ENCODE results near the gene HOMER2. TPM values are rescaled to one million over a fixed set of nuclear protein-coding genes. Genes with fewer than 3 reads are reported as not detected.

Gene HOMER2
- total and polyA plus RNA-seq, 2 of the 4 experiments (the other 2 are of a cell fraction) = 0.54 to 0.79 TPM

DNA sequence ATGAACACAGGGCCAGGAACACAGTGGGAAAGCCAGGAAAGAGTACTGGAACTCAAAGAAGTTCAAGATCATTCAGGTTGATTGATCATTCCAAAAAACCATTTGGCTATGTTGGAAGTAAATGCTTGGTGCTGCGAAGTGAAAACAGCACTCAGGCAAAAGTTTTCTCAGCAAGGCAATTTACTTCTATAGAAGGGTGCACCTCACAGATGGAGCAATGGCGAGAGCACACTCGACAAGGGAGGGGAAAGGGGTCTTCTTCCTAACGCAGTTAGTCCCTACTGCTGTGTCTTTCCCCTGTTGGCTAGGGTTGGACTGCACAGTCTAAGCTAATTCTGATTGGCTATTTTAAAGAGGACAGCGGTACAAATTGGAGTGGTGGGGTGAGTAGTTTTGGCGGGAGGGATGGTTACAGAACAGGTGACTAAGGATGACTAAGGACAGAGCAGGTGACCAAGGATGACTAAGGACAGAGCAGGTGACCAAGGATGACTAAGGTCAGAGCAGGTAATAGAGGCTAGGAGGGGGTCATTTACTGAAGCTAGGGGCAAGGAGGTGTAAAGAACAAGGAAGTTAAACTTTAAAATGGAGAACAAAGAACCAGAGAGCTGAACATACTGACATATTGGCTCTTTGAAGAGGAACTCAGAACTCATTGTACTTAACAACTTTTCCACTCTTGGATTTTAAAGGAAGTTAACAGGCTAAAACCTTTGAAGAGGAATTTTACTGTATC lies 43.3 kb downstream of the HOMER2 start:
- intact Hi-C loops (cut with micrococcal nuclease) = no loop called here

More for the DNA sequence above, 43.3 kb downstream of the HOMER2 start:
- TF ChIP-seq BHLHE40 (IDR thresholded peaks at IDR 0.05; ENCODE audit: low read depth, low read length) (no peak), POLR2A (IDR thresholded peaks at IDR 0.05; ENCODE audit: low read depth, low read length) (no peak), CEBPB (IDR thresholded peaks at IDR 0.05; ENCODE audit: low read depth, low read length) (no peak), MAZ (IDR thresholded peaks at IDR 0.05; ENCODE audit: borderline replicate concordance, low read depth, low read length) (no peak), FOS (IDR thresholded peaks at IDR 0.05; ENCODE audit: low read depth, low read length) (no peak), MXI1 (IDR thresholded peaks at IDR 0.05; ENCODE audit: borderline replicate concordance, low read depth, low read length) (no peak), RFX5 (IDR thresholded peaks at IDR 0.05; ENCODE audit: low read depth, low read length) (no peak), RAD21 (IDR thresholded peaks at IDR 0.05; ENCODE audit: low read length) (no peak), RCOR1 (IDR thresholded peaks at IDR 0.05; ENCODE audit: insufficient replicate concordance, low read length) (no peak), CTCF (conservative IDR thresholded peaks at IDR 0.05; ENCODE audit: low read depth, low read length) (no peak)
- TF ChIP-seq, protein P1, sequence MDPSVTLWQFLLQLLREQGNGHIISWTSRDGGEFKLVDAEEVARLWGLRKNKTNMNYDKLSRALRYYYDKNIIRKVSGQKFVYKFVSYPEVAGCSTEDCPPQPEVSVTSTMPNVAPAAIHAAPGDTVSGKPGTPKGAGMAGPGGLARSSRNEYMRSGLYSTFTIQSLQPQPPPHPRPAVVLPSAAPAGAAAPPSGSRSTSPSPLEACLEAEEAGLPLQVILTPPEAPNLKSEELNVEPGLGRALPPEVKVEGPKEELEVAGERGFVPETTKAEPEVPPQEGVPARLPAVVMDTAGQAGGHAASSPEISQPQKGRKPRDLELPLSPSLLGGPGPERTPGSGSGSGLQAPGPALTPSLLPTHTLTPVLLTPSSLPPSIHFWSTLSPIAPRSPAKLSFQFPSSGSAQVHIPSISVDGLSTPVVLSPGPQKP (IDR thresholded peaks at IDR 0.05; ENCODE audit: borderline replicate concordance, low read depth, low read length) = no peak
- TF ChIP-seq, protein P2, sequence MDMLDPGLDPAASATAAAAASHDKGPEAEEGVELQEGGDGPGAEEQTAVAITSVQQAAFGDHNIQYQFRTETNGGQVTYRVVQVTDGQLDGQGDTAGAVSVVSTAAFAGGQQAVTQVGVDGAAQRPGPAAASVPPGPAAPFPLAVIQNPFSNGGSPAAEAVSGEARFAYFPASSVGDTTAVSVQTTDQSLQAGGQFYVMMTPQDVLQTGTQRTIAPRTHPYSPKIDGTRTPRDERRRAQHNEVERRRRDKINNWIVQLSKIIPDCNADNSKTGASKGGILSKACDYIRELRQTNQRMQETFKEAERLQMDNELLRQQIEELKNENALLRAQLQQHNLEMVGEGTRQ (IDR thresholded peaks at IDR 0.05; ENCODE audit: low read depth, low read length) = no peak
- Histone ChIP-seq H3K27ac (ENCODE audit: insufficient read depth, low read length) (no peak overlapping the region), H3K14ac (replicated peaks; ENCODE audit: low read depth, low read length) (no peak overlapping the region), H3K9me3 (ENCODE audit: control insufficient read depth, insufficient read depth, low read length) (peaks cover 5% of the 10 kb centered on the region), H4K91ac (ENCODE audit: insufficient read depth, low read depth, low read length) (no peak overlapping the region), H4K8ac (ENCODE audit: low read depth in 2 of 2, low read length in 2 of 2) (no peak overlapping the region), H2BK120ac (ENCODE audit: low read depth, low read length) (no peak overlapping the region), H3K4me3 (ENCODE audit: insufficient read depth, low read depth, low read length) (no peak overlapping the region), H3K79me1 (ENCODE audit: low read depth in 1 of 2, low read length in 2 of 2) (no peaks in the 10 kb centered on the region), H2AFZ (replicated peaks; ENCODE audit: low read length, poor library complexity) (no peak overlapping the region), H3K56ac (ENCODE audit: extremely low read depth, insufficient read depth, low read length) (no peak overlapping the region), H2BK5ac (ENCODE audit: low read depth, low read length, poor library complexity, severe bottlenecking) (no peak overlapping the region), H3K4me1 (ENCODE audit: control insufficient read depth, insufficient read depth, low read length) (no peaks in the 10 kb centered on the region), H3K4ac (ENCODE audit: low read depth, low read length) (no peak overlapping the region), H3K4me2 (ENCODE audit: low read depth, low read length) (no peak overlapping the region), H4K5ac (ENCODE audit: low read depth, low read length) (no peak overlapping the region), H2AK5ac (ENCODE audit: low read depth, low read length) (no peak overlapping the region), H3K23ac (ENCODE audit: low read depth, low read length) (no peak overlapping the region), H3K36me3 (ENCODE audit: control insufficient read depth, insufficient read depth, low read length) (no peaks in the 10 kb centered on the region), H3K9ac (ENCODE audit: low read depth, low read length) (no peak overlapping the region), H2BK20ac (ENCODE audit: low read depth, low read length) (no peak overlapping the region), H2BK15ac (ENCODE audit: low read depth, low read length) (no peak overlapping the region), H3K27me3 (ENCODE audit: control insufficient read depth, insufficient read depth, low read length) (peaks cover 2% of the 10 kb centered on the region; the same call in 1 of the 2 replicates), H3K18ac (ENCODE audit: low read depth, low read length) (no peak overlapping the region), H2AK9ac (replicated peaks; ENCODE audit: low read depth, low read length, poor library complexity) (no peak overlapping the region), H4K20me1 (ENCODE audit: insufficient read depth, low read length) (no peaks in the 10 kb centered on the region), H3K9me1 (ENCODE audit: insufficient read depth, low read length) (no peaks in the 10 kb centered on the region)
- dilution Hi-C loops (cut with HindIII; ENCODE audit: low sequenced_read_pairs, unreplicated experiment) (no loop called here), in situ Hi-C loops (cut with MboI; ENCODE audit: low sequenced_read_pairs) (no loop called here)
- WGBS, 2 experiments (ENCODE audit: extremely low coverage in 2 of 2, insufficient read length in 1 of 2) = 92% methylated on average over 4 of the region's 6 CpGs; no CpG with 5 or more reads in 1 of the 2 experiments
- DNase-seq (no peak), ATAC-seq (ENCODE audit: low read depth) (no peak)
- BruUV-seq (replicated peaks) = no TSS peak
- CTCF ChIA-PET = no interaction called here
- POLR2A ChIA-PET (ENCODE audit: unreplicated experiment) = no interaction called here
